Effector CD4-positive, alpha-beta T cell (primary cell): Measurements from ENCODE around the gene HOXB13.

Experiments
- DNase-seq: peaks from one replicate; pipeline ENCODE4 v3.0.0-alpha.2; 2020

HOXB13 gene

GRCh38 chr17:48748718-48749566 lies 20.4 kb upstream of the HOXB13 start:
- no peak for DNase-seq

GRCh38 chr17:48747445-48748363 lies 19.2 kb upstream of the HOXB13 start:
- DNase-seq = no peak

- no peak for DNase-seq
These were observed 18.4 kb upstream of the HOXB13 start for GRCh38 chr17:48746916-48747444.

GRCh38 chr17:48745381-48746275 lies 17.1 kb upstream of the HOXB13 start:
- no peak for DNase-seq

- no peak for DNase-seq
These were observed 12.0 kb upstream of the HOXB13 start for GRCh38 chr17:48740537-48740936.

GRCh38 chr17:48738803-48739526 lies 10.4 kb upstream of the HOXB13 start:
- DNase-seq = no peak

GRCh38 chr17:48738424-48738802 lies 9.9 kb upstream of the HOXB13 start:
- DNase-seq = no peak

- no peak for DNase-seq
These were observed 8.9 kb upstream of the HOXB13 start for GRCh38 chr17:48737330-48738043.

GRCh38 chr17:48735062-48735351 lies 6.5 kb upstream of the HOXB13 start:
- no peak for DNase-seq

- no peak for DNase-seq
These were observed 5.9 kb upstream of the HOXB13 start for GRCh38 chr17:48734333-48735061.

- DNase-seq = no peak
These were observed 5.2 kb upstream of the HOXB13 start for GRCh38 chr17:48733632-48734328.

- no peak for DNase-seq
These were observed 4.4 kb upstream of the HOXB13 start for GRCh38 chr17:48732688-48733629.

- no peak for DNase-seq
These were observed 2.8 kb upstream of the HOXB13 start for GRCh38 chr17:48731355-48731754.

- DNase-seq = no peak
These were observed 1.6 kb upstream of the HOXB13 start for GRCh38 chr17:48730240-48730550.

- DNase-seq = no peak
These were observed 1.0 kb upstream of the HOXB13 start for GRCh38 chr17:48729335-48730239.

GRCh38 chr17:48727415-48728175 lies 955 bp downstream of the HOXB13 start:
- DNase-seq = no peak

- no peak for DNase-seq
These were observed 1.6 kb downstream of the HOXB13 start for GRCh38 chr17:48726916-48727286.
